ENCODE measurements around the gene KLHL7.
"Not testable (repeated sequence)": the region's sequence is repeated elsewhere in the genome, so short reads cannot be mapped to it uniquely, and the experiment has no call there.

Gene KLHL7

DNA sequence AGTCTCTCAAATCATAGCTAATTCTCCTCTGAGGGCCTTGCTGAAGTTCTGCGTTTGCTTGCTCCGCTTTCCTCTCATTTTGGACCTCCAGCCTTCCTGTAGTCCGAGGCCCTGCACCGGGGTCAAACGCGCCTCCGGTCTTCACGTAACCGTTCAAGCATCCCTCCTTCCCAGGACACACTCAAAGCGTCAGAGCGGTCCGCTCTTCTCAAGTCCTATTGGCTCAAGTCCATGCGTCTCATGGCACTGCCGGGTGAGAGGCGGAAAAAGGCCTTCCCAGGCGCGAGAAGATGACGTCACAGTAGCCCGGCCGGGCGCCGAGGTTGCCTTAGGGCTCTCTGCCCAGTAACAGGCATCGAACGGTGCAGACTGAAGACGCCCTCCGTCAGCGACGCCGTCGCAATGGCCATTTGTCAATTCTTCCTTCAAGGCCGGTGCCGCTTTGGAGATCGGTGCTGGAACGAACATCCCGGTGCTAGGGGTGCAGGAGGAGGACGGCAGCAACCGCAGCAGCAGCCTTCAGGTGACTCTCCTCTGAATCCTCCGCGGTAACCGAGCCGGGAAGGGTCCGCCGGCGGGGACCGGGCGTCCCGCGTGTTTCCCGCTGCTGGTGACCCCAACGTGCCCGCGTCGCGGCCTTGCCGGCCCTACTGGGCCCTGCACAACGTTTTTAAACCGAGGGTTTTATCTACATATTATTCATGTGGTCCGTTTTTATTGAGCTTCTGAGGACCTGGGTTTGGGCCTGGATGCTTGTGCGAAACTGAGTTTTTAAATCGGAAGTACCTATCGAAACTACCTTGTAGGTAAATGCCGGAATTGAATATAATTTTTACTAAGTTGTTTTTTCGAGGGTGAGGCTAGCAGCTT lies 76.3 kb downstream of the KLHL7 start, which contains the start of gene NUP42:
TSS of gene NUP42 (plus strand) at position 365 of the 870 bp plus-strand sequence. CDS start at position 403, 38 bp downstream.
- Histone ChIP-seq H3K9me3 (replicated peaks in 1 of 11) (no peaks in the 10 kb centered on the region), H3K9ac (peak within 1 kb of the TSS; percentile 89 to 97 (median 94)), H4K20me1 (peaks cover 4 to 40% (median 28%) of the 10 kb centered on the region in 11 experiments; a peak in 18 of 22 replicates), H3K36me3 (peaks cover 17 to 31% (median 23%) of the 10 kb centered on the region in 11 experiments), H3K4me1 (peaks cover 26 to 46% (median 36%) of the 10 kb centered on the region in 10 experiments), H3K27ac (peak within 1 kb of the TSS; percentile 80 to 97 (median 93)), H3K27me3 (no peaks in the 10 kb centered on the region), H3K4me2 (peak within 1 kb of the TSS; percentile 82 to 96 (median 89)), H3K4me3 (peak within 1 kb of the TSS; percentile 82 to 97 (median 92))
- TF ChIP-seq Cebpa-rat (IDR thresholded peaks at IDR 0.05) = no peak

- Histone ChIP-seq H3K27me3 (no peaks in the 10 kb centered on the region), H4K20me1 (peaks cover 4 to 55% (median 37%) of the 10 kb centered on the region in 11 experiments; a peak in 18 of 22 replicates), H3K36me3 (peaks cover 32 to 46% (median 38%) of the 10 kb centered on the region in 11 experiments), H3K9ac (peak overlapping the region; percentile 89 to 97 (median 94); a peak in 21 of 22 replicates), H3K9me3 (replicated peaks in 1 of 11) (no peaks in the 10 kb centered on the region), H3K4me2 (peak overlapping the region; percentile 82 to 96 (median 89)), H3K4me1 (peaks cover 26 to 48% (median 36%) of the 10 kb centered on the region in 10 experiments), H3K4me3 (peak overlapping the region; percentile 82 to 97 (median 92)), H3K27ac (peak overlapping the region in 8 of 11 experiments; percentile 88 to 97 (median 94); a peak in 11 of 22 replicates)
- TF ChIP-seq Cebpa-rat (IDR thresholded peaks at IDR 0.05) = no peak
These were observed 77.9 kb downstream of the KLHL7 start for GRCh38 chr7:23183279-23184012.

DNA sequence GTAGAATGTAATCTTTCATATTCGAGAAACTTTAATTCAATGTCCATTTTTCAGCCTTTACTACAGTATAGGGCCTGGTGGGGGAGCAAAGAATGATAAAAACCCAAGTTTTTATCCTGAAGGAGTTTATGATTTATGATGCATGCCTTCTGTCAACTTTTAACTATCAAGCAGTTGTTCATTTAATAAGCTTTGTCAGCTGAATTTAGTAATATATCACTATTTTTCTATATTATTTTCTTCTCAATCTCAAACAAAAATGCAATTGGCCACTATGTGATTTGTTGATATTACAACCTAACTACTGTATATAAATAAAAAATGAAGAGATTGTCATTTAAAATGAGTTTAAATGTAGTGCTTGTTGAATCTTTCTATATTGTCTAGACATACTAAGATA lies 78.7 kb downstream of the KLHL7 start:
- no peak for TF ChIP-seq Cebpa-rat (IDR thresholded peaks at IDR 0.05)

DNA sequence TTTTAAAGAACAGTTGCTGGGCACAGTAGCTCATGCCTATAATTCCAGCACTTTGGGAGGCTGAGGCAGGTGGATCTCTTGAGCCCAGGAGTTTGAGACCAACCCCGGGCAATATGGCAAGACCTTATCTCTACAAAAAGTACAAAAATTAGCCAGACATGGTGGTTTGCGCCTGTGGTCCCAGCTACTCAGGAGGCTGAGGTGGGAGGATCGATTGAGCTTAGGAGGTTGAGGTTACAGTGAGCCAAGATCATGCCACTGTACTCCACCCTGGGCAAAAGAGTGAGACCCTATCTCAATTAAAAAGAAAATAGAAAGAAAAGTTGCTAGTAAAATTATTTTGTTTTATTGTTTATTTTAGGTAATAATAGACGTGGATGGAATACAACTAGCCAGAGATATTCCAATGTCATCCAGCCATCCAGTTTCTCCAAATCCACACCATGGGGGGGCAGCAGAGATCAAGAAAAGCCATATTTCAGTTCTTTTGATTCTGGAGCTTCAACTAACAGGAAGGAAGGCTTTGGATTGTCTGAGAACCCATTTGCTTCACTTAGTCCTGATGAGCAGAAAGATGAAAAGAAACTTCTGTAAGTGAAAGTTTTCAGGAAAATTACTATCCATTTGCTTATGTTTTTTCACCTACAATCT lies 79.2 kb downstream of the KLHL7 start:
- peaks cover 46 to 60% (median 52%) of the 10 kb centered on the region in 11 experiments for H3K36me3 ChIP-seq
- no peak overlapping the region for H3K27ac ChIP-seq
- peak overlapping the region in 10 of 11 experiments; percentile 30 to 96 (median 87); a peak in 19 of 22 replicates for H3K4me2 ChIP-seq
- no peak for TF ChIP-seq Cebpa-rat (IDR thresholded peaks at IDR 0.05)
- H3K9ac ChIP-seq = peak overlapping the region in 1 of 11 experiments; percentile 50; a peak in 1 of 22 replicates
- H3K27me3 ChIP-seq = no peaks in the 10 kb centered on the region
- H3K9me3 ChIP-seq (replicated peaks in 1 of 11) = no peaks in the 10 kb centered on the region
- H3K4me1 ChIP-seq = peaks cover 26 to 48% (median 36%) of the 10 kb centered on the region in 10 experiments
- H3K4me3 ChIP-seq = peak overlapping the region in 2 of 10 experiments; percentile 28 to 94; a peak in 2 of 20 replicates
- peaks cover 4 to 66% (median 37%) of the 10 kb centered on the region in 11 experiments; a peak in 19 of 22 replicates for H4K20me1 ChIP-seq

More for the DNA sequence above, 78.7 kb downstream of the KLHL7 start:
- H3K4me1 ChIP-seq = peaks cover 26 to 48% (median 36%) of the 10 kb centered on the region in 10 experiments
- H3K4me3 ChIP-seq = peak overlapping the region in 8 of 10 experiments; percentile 82 to 97 (median 90); a peak in 10 of 20 replicates
- peaks cover 4 to 60% (median 37%) of the 10 kb centered on the region in 11 experiments; a peak in 19 of 22 replicates for H4K20me1 ChIP-seq
- 0 out of 22 replicates have a peak overlapping the region, but pooled peaks of 1 of the 11 experiments have one; percentile 94 for H3K27ac ChIP-seq
- peak overlapping the region in 3 of 11 experiments; percentile 89 to 95 (median 90); a peak in 3 of 22 replicates for H3K9ac ChIP-seq
- H3K9me3 ChIP-seq (replicated peaks in 1 of 11) = no peaks in the 10 kb centered on the region
- H3K36me3 ChIP-seq = peaks cover 41 to 54% (median 47%) of the 10 kb centered on the region in 11 experiments
- H3K4me2 ChIP-seq = peak overlapping the region; percentile 82 to 96 (median 89); a peak in 21 of 22 replicates
- no peaks in the 10 kb centered on the region for H3K27me3 ChIP-seq

DNA sequence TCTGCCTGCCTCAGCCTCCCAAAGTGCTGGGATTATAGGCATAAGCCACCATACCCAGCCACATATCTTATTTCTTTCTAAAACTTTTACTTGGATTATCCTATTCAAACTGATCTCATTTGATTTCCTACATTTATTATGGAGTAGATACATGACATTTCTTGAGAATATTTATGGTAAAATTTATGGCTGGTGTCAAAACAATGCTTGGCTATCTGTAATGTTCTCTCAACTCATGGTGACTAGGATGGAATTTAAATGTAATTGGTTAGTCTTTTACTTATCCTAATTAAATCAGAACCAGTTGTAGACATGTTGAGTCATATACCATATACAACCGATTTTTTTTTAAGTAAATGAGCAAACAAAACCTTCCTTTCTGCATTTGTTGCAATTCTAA lies 80.4 kb downstream of the KLHL7 start:
- Histone ChIP-seq H3K9ac (no peak overlapping the region; a peak in 1 of 22 replicates), H3K36me3 (peaks cover 56 to 71% (median 64%) of the 10 kb centered on the region in 11 experiments), H3K27ac (no peak overlapping the region), H3K27me3 (no peaks in the 10 kb centered on the region), H3K4me2 (peak overlapping the region in 3 of 11 experiments; percentile 15 to 93 (median 18); a peak in 3 of 22 replicates), H3K4me3 (no peak overlapping the region), H3K4me1 (peaks cover 21 to 43% (median 30%) of the 10 kb centered on the region in 10 experiments), H3K9me3 (replicated peaks in 1 of 11) (peaks cover 0 to 2% (median 0%) of the 10 kb centered on the region in 11 experiments; a peak in 3 of 22 replicates), H4K20me1 (peaks cover 4 to 73% (median 41%) of the 10 kb centered on the region in 11 experiments; a peak in 19 of 22 replicates)
- no peak for TF ChIP-seq Cebpa-rat (IDR thresholded peaks at IDR 0.05)

- no peak overlapping the region for H3K4me2 ChIP-seq
- H3K9ac ChIP-seq = no peak overlapping the region
- no peak for TF ChIP-seq Cebpa-rat (IDR thresholded peaks at IDR 0.05)
- H3K9me3 ChIP-seq (replicated peaks in 1 of 11) = peaks cover 0 to 19% (median 9%) of the 10 kb centered on the region in 11 experiments; a peak in 8 of 22 replicates
- peaks cover 84 to 99% (median 92%) of the 10 kb centered on the region in 11 experiments for H3K36me3 ChIP-seq
- no peak overlapping the region for H3K4me3 ChIP-seq
- peaks cover 0 to 6% (median 0%) of the 10 kb centered on the region in 10 experiments; a peak in 2 of 20 replicates for H3K4me1 ChIP-seq
- H4K20me1 ChIP-seq = peaks cover 0 to 70% (median 42%) of the 10 kb centered on the region in 11 experiments; a peak in 18 of 22 replicates
- H3K27me3 ChIP-seq = no peaks in the 10 kb centered on the region
- H3K27ac ChIP-seq = no peak overlapping the region
These were observed 85.4 kb downstream of the KLHL7 start for GRCh38 chr7:23191022-23191421.

GRCh38 chr7:23193650-23194227 lies 88.2 kb downstream of the KLHL7 start:
- Histone ChIP-seq H3K9me3 (replicated peaks in 1 of 11) (peaks cover 0 to 19% (median 9%) of the 10 kb centered on the region in 11 experiments; a peak in 8 of 22 replicates), H3K36me3 (peaks cover 78 to 99% (median 87%) of the 10 kb centered on the region in 11 experiments), H4K20me1 (peaks cover 0 to 48% (median 33%) of the 10 kb centered on the region in 11 experiments; a peak in 17 of 22 replicates)
- H3K4me2 ChIP-seq, H3K27ac ChIP-seq, H3K4me3 ChIP-seq, H3K27me3 ChIP-seq, H3K9ac ChIP-seq, H3K4me1 ChIP-seq: not testable (repeated sequence)
